ENCODE results near the gene TOR1AIP1. TPM values are rescaled to one million over a fixed set of nuclear protein-coding genes. Genes with fewer than 3 reads are reported as not detected.

TOR1AIP1 gene
- total RNA-seq, 1 experiment from 2014 or later, result 21.3 TPM

GRCh38 chr1:179925922-179926849 lies 44.1 kb downstream of the TOR1AIP1 start:
- Histone ChIP-seq H2AFZ (ENCODE audit: low read length) (no peak overlapping the region), H3K9me2 (replicated peaks; ENCODE audit: low read length) (no peaks in the 10 kb centered on the region), H3K36me3 (ENCODE audit: low read depth, low read length) (no peaks in the 10 kb centered on the region), H3K9ac (ENCODE audit: low read length) (no peak overlapping the region), H3K4me3 (ENCODE audit: low read length) (no peak overlapping the region), H3K4me1 (ENCODE audit: insufficient read depth, low read length) (peaks cover 14% of the 10 kb centered on the region), H3F3A (ENCODE audit: low read length, unreplicated experiment) (no peaks in the 10 kb centered on the region), H3K27me3 (ENCODE audit: low read length) (no peaks in the 10 kb centered on the region), H3K4me2 (ENCODE audit: low read length) (peak overlapping the region; percentile 31), H3K27ac (ENCODE audit: low read length) (peak overlapping the region; percentile 45), H3K79me2 (ENCODE audit: low read length) (no peaks in the 10 kb centered on the region), H3K9me3 (ENCODE audit: low read length) (no peaks in the 10 kb centered on the region), H4K20me1 (ENCODE audit: low read length) (no peaks in the 10 kb centered on the region)
- intact Hi-C loops (cut with micrococcal nuclease), result loop anchor here (1.0 kb wide), 1 partner anchor 11 kb away; no protein-coding TSS in a partner anchor
- POLR2A ChIA-PET (ENCODE audit: unreplicated experiment), result interaction anchor here (0.7 kb wide), 1 partner anchor 64 kb away, joined by 3 read pairs; no protein-coding TSS in a partner anchor
- TF ChIP-seq EZH2 (IDR thresholded peaks at IDR 0.05; ENCODE audit: low read length, unreplicated experiment) (no peak), CTCF (conservative IDR thresholded peaks at IDR 0.05; ENCODE audit: low read depth, low read length) (no peak), EZH2phosphoT487 (IDR thresholded peaks at IDR 0.05; ENCODE audit: borderline replicate concordance, low read length) (no peak)
- BruUV-seq (replicated peaks), result no TSS peak
- peak; percentile 70 for DNase-seq
- ATAC-seq, result peak; percentile 86
- CTCF ChIA-PET, result interaction anchor here (0.6 to 0.7 kb wide), 2 partner anchors 58 to 539 kb away, joined by 4 to 6 read pairs; no protein-coding TSS in a partner anchor

- Histone ChIP-seq H3K79me2 (ENCODE audit: low read length) (no peaks in the 10 kb centered on the region), H3K36me3 (ENCODE audit: low read depth, low read length) (no peaks in the 10 kb centered on the region), H3F3A (ENCODE audit: low read length, unreplicated experiment) (no peaks in the 10 kb centered on the region), H3K27me3 (ENCODE audit: low read length) (no peaks in the 10 kb centered on the region), H3K27ac (ENCODE audit: low read length) (peak overlapping the region; percentile 45), H3K4me1 (ENCODE audit: insufficient read depth, low read length) (peaks cover 14% of the 10 kb centered on the region), H3K9me3 (ENCODE audit: low read length) (no peaks in the 10 kb centered on the region), H4K20me1 (ENCODE audit: low read length) (no peaks in the 10 kb centered on the region), H3K4me3 (ENCODE audit: low read length) (no peak overlapping the region), H3K4me2 (ENCODE audit: low read length) (peak overlapping the region; percentile 31; the same call in 1 of the 2 replicates), H2AFZ (ENCODE audit: low read length) (no peak overlapping the region), H3K9ac (ENCODE audit: low read length) (no peak overlapping the region), H3K9me2 (replicated peaks; ENCODE audit: low read length) (no peaks in the 10 kb centered on the region)
- DNase-seq (no peak), ATAC-seq (no peak)
- ChIA-PET CTCF (interaction anchor here (0.7 kb wide), 1 partner anchor 59 kb away, joined by 6 read pairs; no protein-coding TSS in a partner anchor), POLR2A (ENCODE audit: unreplicated experiment) (no interaction called here)
- TF ChIP-seq EZH2phosphoT487 (IDR thresholded peaks at IDR 0.05; ENCODE audit: borderline replicate concordance, low read length), result no peak
- TF ChIP-seq EZH2 (IDR thresholded peaks at IDR 0.05; ENCODE audit: low read length, unreplicated experiment), result no peak
- no peak for TF ChIP-seq CTCF (conservative IDR thresholded peaks at IDR 0.05; ENCODE audit: low read depth, low read length)
- TSS peak; percentile 52 for BruUV-seq (replicated peaks)
- intact Hi-C loops (cut with micrococcal nuclease), result loop anchor here (1.0 kb wide), 1 partner anchor 12 kb away; no protein-coding TSS in a partner anchor
These were observed 44.7 kb downstream of the TOR1AIP1 start for GRCh38 chr1:179926850-179927205.
